ENCODE measurements around the gene ITPR1.

Gene ITPR1

GRCh38 chr3:4812591-4812990 lies 319.4 kb downstream of the ITPR1 start (continued):
- no peak for TF ChIP-seq TSHZ2 (CRISPR knock-in tag; IDR thresholded peaks at IDR 0.05)
- TF ChIP-seq SNAI2 (CRISPR knock-in tag; IDR thresholded peaks at IDR 0.05) = no peak
- no peak for TF ChIP-seq CSDC2 (CRISPR knock-in tag; IDR thresholded peaks at IDR 0.05)
- TF ChIP-seq ESRRG (CRISPR knock-in tag; IDR thresholded peaks at IDR 0.05) = no peak
- TF ChIP-seq RARB (CRISPR knock-in tag; IDR thresholded peaks at IDR 0.05) = no peak
- no peak for TF ChIP-seq ZFP3 (CRISPR knock-in tag; IDR thresholded peaks at IDR 0.05)
- no peak for TF ChIP-seq TOX (CRISPR knock-in tag; IDR thresholded peaks at IDR 0.05; ENCODE audit: borderline replicate concordance)
- TF ChIP-seq CREB5 (CRISPR knock-in tag; IDR thresholded peaks at IDR 0.05; ENCODE audit: low read depth) = no peak
- TF ChIP-seq ZNF565 (CRISPR knock-in tag; conservative IDR thresholded peaks at IDR 0.05; ENCODE audit: low read depth) = no peak
- no peak for TF ChIP-seq ARNTL (CRISPR knock-in tag; IDR thresholded peaks at IDR 0.05; ENCODE audit: borderline replicate concordance, low read depth)
- no peak for TF ChIP-seq PPARA (CRISPR knock-in tag; IDR thresholded peaks at IDR 0.05; ENCODE audit: borderline replicate concordance)

GRCh38 chr3:4813909-4814304 lies 320.8 kb downstream of the ITPR1 start:
- no peak for TF ChIP-seq PPARA (CRISPR knock-in tag; IDR thresholded peaks at IDR 0.05; ENCODE audit: borderline replicate concordance)
- no peak for TF ChIP-seq ESRRG (CRISPR knock-in tag; IDR thresholded peaks at IDR 0.05)
- TF ChIP-seq ZNF70 (CRISPR knock-in tag; IDR thresholded peaks at IDR 0.05) = no peak
- TF ChIP-seq ISL1 (CRISPR knock-in tag; IDR thresholded peaks at IDR 0.05) = no peak
- no peak for TF ChIP-seq ZNF565 (CRISPR knock-in tag; conservative IDR thresholded peaks at IDR 0.05; ENCODE audit: low read depth)
- no peak for TF ChIP-seq RARB (CRISPR knock-in tag; IDR thresholded peaks at IDR 0.05)
- TF ChIP-seq ZFP3 (CRISPR knock-in tag; IDR thresholded peaks at IDR 0.05) = no peak
- no peak for TF ChIP-seq OSR1 (CRISPR knock-in tag; IDR thresholded peaks at IDR 0.05)
- no peak for TF ChIP-seq ZNF8 (CRISPR knock-in tag; IDR thresholded peaks at IDR 0.05)
- TF ChIP-seq TCF4 (CRISPR knock-in tag; IDR thresholded peaks at IDR 0.05; ENCODE audit: borderline replicate concordance) = no peak
- TF ChIP-seq ZFP30 (CRISPR knock-in tag; IDR thresholded peaks at IDR 0.05) = no peak
- no peak for TF ChIP-seq CSDC2 (CRISPR knock-in tag; IDR thresholded peaks at IDR 0.05)
- no peak for TF ChIP-seq SNAI2 (CRISPR knock-in tag; IDR thresholded peaks at IDR 0.05)
- no peak for TF ChIP-seq PATZ1 (CRISPR knock-in tag; IDR thresholded peaks at IDR 0.05; ENCODE audit: borderline replicate concordance)
- no peak for TF ChIP-seq CSRNP3 (CRISPR knock-in tag; IDR thresholded peaks at IDR 0.05)
- TF ChIP-seq ZC3H10 (CRISPR knock-in tag; IDR thresholded peaks at IDR 0.05) = no peak
- no peak for TF ChIP-seq GLIS3 (CRISPR knock-in tag; IDR thresholded peaks at IDR 0.05)
- no peak for ATAC-seq

- ATAC-seq = no peak
- no peak for TF ChIP-seq CSDC2 (CRISPR knock-in tag; IDR thresholded peaks at IDR 0.05)
- TF ChIP-seq BACH2 (CRISPR knock-in tag; IDR thresholded peaks at IDR 0.05; ENCODE audit: borderline replicate concordance) = no peak
- TF ChIP-seq ZNF8 (CRISPR knock-in tag; IDR thresholded peaks at IDR 0.05) = no peak
- no peak for TF ChIP-seq ARNTL (CRISPR knock-in tag; IDR thresholded peaks at IDR 0.05; ENCODE audit: borderline replicate concordance, low read depth)
- no peak for TF ChIP-seq CSRNP3 (CRISPR knock-in tag; IDR thresholded peaks at IDR 0.05)
- no peak for TF ChIP-seq ZFP30 (CRISPR knock-in tag; IDR thresholded peaks at IDR 0.05)
- no peak for TF ChIP-seq ZFP3 (CRISPR knock-in tag; IDR thresholded peaks at IDR 0.05)
- no peak for TF ChIP-seq ZNF565 (CRISPR knock-in tag; conservative IDR thresholded peaks at IDR 0.05; ENCODE audit: low read depth)
- TF ChIP-seq ZC3H10 (CRISPR knock-in tag; IDR thresholded peaks at IDR 0.05) = no peak
Observed at GRCh38 chr3:4814305-4814903, 321.3 kb downstream of the ITPR1 start.

All from SK-N-SH treated with all-trans-retinoic acid at 6 μM for 48 hours (cell line).